ENCODE results near the gene C1orf52.
"Not testable (repeated sequence)": the region's sequence is repeated elsewhere in the genome, so short reads cannot be mapped to it uniquely, and the experiment has no call there.

C1orf52 gene

DNA sequence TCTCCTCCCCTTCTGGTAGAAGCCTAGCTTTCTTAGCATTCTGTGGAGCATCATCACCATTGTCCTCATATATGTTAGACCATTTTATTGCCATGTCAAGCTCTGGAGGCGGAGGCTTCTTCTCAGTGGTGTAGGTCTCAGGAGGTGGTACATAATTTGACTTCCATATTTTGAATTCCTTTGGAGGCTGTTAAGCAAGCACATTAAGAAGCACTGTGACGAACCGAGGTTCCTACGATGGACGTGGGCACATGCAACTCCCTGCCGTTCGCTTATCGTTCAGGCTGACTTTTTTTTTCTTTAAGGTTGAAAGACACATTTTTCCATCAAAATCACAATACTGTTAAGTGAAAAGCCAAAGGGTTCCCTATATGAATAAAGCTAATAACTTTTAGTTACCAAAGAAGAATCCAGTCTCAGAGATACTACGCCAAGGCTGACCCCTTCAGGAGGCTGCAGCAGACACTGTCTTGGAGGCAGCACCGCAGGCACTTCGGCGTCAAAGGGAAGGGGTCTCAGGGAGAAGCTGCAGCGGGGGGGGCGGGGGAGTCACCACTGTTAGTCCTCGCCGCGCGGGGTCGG lies 835 bp downstream of the C1orf52 start:
- H3K27ac ChIP-seq (ENCODE audit: low read length), result peak overlapping the region; percentile 56
- peaks cover 13% of the 10 kb centered on the region for H3K4me1 ChIP-seq (ENCODE audit: control insufficient read depth, insufficient read depth, low read length)
- H3K27me3 ChIP-seq (ENCODE audit: control insufficient read depth in 1 of 2, insufficient read depth in 2 of 2, low read length in 2 of 2), result no peaks in the 10 kb centered on the region
- H3K9ac ChIP-seq (ENCODE audit: low read length in 2 of 2), result peak overlapping the region; percentile 0 to 79
- peaks cover 0 to 8% of the 10 kb centered on the region in 2 donors for H3K36me3 ChIP-seq (ENCODE audit: control insufficient read depth in 2 of 2, insufficient read depth in 2 of 2, low read length in 2 of 2)
- H3K9me3 ChIP-seq (ENCODE audit: control insufficient read depth in 2 of 2, low read length in 2 of 2), result no peaks in the 10 kb centered on the region
- H3K4me3 ChIP-seq (ENCODE audit: low read length in 2 of 2), result peak overlapping the region; percentile 82 to 95

DNA sequence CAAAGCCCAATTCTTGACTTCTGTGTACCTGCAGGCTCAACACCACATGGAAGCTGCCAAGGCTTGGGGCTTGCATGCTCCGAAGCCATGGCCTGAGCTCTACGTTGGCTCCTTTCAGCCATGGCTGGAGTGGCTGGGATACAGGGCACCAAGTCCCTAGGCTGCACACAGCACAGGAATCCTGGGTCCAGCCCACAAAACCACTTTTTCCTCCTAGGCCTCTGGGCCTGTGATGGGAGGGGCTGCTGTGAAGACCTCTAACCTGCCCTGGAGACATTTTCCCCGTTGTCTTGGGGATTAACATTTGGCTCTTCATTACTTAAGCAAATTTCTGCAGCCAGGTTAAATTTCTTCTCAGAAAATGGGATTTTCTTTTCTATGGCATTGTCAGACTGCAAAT lies 10.4 kb downstream of the C1orf52 start:
- not testable (repeated sequence) for H3K36me3 ChIP-seq (ENCODE audit: control insufficient read depth in 2 of 2, insufficient read depth in 2 of 2, low read length in 2 of 2); H3K27ac ChIP-seq (ENCODE audit: low read length); H3K27me3 ChIP-seq (ENCODE audit: control insufficient read depth in 1 of 2, insufficient read depth in 2 of 2, low read length in 2 of 2); H3K9ac ChIP-seq (ENCODE audit: low read length in 2 of 2); H3K4me3 ChIP-seq (ENCODE audit: low read length in 2 of 2); H3K9me3 ChIP-seq (ENCODE audit: control insufficient read depth in 2 of 2, low read length in 2 of 2)
- H3K4me1 ChIP-seq (ENCODE audit: control insufficient read depth, insufficient read depth, low read length), result peaks cover 19% of the 10 kb centered on the region

DNA sequence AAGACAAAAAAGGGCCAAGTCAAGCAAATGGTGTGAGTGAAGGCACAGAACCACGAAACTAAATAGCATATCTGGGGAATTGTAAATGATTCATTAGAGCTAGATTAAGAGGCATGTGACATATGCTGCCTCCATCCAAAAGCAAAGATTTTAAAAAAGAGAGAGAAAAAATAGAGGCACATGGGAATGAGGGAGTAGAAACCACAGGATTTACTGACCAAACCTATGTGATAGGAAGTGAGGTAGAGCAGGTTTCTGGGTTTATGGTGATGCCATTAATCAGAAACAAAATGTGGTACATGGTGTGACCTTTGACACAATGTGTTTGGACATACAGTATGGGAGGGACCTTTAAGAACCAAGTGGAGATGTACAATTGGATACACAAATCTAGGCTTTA lies 13.6 kb downstream of the C1orf52 start:
- Histone ChIP-seq H3K36me3 (ENCODE audit: control insufficient read depth in 2 of 2, insufficient read depth in 2 of 2, low read length in 2 of 2) (no peaks in the 10 kb centered on the region), H3K9ac (ENCODE audit: low read length in 2 of 2) (no peak overlapping the region), H3K4me1 (ENCODE audit: control insufficient read depth, insufficient read depth, low read length) (peaks cover 30% of the 10 kb centered on the region), H3K27me3 (ENCODE audit: control insufficient read depth in 1 of 2, insufficient read depth in 2 of 2, low read length in 2 of 2) (no peaks in the 10 kb centered on the region), H3K9me3 (ENCODE audit: control insufficient read depth in 2 of 2, low read length in 2 of 2) (no peaks in the 10 kb centered on the region), H3K27ac (ENCODE audit: low read length) (peak overlapping the region; percentile 37), H3K4me3 (ENCODE audit: low read length in 2 of 2) (no peak overlapping the region)

DNA sequence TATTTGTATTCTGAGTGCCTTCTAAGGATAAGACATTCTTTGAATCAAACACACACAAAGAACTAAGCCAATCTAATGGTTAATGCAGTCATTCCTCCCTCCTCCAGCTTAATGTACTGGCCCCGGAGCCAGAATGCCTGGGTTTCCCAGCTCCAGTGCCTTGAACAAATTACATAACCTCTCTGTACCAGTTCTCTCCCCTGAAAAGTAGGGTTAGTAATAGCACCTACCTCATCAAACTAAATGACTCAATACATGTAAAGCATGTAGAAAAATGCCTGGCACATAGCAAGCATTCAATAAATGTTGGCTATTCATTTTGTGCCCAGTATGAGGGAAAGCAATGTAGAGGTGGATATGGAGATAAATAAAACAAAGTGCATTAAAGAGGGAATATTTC lies 14.0 kb downstream of the C1orf52 start:
- H3K4me3 ChIP-seq (ENCODE audit: low read length in 2 of 2), result no peak overlapping the region
- H3K4me1 ChIP-seq (ENCODE audit: control insufficient read depth, insufficient read depth, low read length), result peaks cover 33% of the 10 kb centered on the region
- H3K27ac ChIP-seq (ENCODE audit: low read length), result peak overlapping the region; percentile 37
- no peaks in the 10 kb centered on the region for H3K9me3 ChIP-seq (ENCODE audit: control insufficient read depth in 2 of 2, low read length in 2 of 2)
- H3K27me3 ChIP-seq (ENCODE audit: control insufficient read depth in 1 of 2, insufficient read depth in 2 of 2, low read length in 2 of 2), result no peaks in the 10 kb centered on the region
- no peaks in the 10 kb centered on the region for H3K36me3 ChIP-seq (ENCODE audit: control insufficient read depth in 2 of 2, insufficient read depth in 2 of 2, low read length in 2 of 2)
- H3K9ac ChIP-seq (ENCODE audit: low read length in 2 of 2), result no peak overlapping the region

DNA sequence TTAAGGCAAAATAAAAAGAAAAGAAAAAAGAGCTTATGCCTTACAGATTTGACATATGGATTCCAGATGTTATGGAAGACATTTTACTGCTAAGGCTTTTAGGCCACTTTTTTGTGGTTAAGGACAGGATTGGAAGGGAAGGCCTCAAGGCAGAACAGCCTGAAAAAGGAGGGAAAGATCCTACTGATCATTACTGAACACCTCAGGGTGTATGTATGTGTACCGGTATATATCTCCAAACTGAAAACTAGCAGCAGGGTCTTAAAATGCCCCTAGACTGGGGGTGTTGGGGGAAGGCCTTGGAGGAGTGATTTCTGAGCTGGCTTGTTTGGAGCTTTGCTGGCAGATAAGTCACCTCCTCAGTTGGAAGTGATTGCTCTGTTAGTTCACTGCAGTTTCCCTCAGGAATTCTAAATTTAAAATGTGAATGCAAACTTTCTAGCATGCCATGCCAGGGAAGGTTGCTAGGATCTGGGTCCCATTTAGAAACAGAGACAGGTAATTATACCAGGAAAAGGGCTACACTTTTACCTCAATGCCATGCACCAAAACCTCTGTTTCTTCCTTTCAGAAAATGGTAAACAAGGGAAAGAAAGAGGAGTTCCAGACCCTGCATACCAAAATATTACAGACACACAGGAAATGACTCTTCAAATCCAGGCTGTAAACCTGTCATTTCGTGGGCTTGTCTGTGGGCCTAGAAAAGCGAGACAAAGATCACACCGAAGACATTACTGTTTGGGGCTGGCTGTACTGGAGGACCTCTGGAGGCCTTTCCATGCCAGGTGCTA lies 15.0 kb downstream of the C1orf52 start:
- Histone ChIP-seq H3K9ac (ENCODE audit: low read length in 2 of 2) (no peak overlapping the region), H3K36me3 (ENCODE audit: control insufficient read depth in 2 of 2, insufficient read depth in 2 of 2, low read length in 2 of 2) (no peaks in the 10 kb centered on the region), H3K27ac (ENCODE audit: low read length) (peak overlapping the region; percentile 65), H3K4me3 (ENCODE audit: low read length in 2 of 2) (peak overlapping the region in 1 of 2 donors; percentile 44), H3K27me3 (ENCODE audit: control insufficient read depth in 1 of 2, insufficient read depth in 2 of 2, low read length in 2 of 2) (no peaks in the 10 kb centered on the region), H3K4me1 (ENCODE audit: control insufficient read depth, insufficient read depth, low read length) (peaks cover 36% of the 10 kb centered on the region), H3K9me3 (ENCODE audit: control insufficient read depth in 2 of 2, low read length in 2 of 2) (no peaks in the 10 kb centered on the region)

DNA sequence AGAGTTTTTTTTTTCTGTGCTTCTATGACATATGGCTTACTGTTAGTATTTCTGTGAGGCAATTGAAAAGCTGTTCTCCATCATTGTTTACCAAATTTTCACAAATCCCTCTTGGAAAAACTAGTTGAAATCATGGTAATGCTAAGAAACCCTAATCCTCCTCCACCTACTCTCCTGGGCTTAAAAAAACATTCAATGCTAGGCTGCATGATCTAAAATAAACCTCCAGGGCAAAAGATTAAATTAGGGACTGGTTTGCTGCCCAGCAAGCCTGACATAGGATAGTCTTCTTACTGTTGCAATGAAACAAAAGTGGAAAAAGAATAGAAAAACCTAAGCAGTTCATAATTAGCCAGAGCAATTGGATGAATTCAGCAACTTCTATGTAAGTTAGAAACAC lies 16.1 kb downstream of the C1orf52 start:
- Histone ChIP-seq H3K27ac (ENCODE audit: low read length) (peak overlapping the region; percentile 65), H3K27me3 (ENCODE audit: control insufficient read depth in 1 of 2, insufficient read depth in 2 of 2, low read length in 2 of 2) (no peaks in the 10 kb centered on the region), H3K9me3 (ENCODE audit: control insufficient read depth in 2 of 2, low read length in 2 of 2) (no peaks in the 10 kb centered on the region), H3K36me3 (ENCODE audit: control insufficient read depth in 2 of 2, insufficient read depth in 2 of 2, low read length in 2 of 2) (no peaks in the 10 kb centered on the region), H3K4me3 (ENCODE audit: low read length in 2 of 2) (no peak overlapping the region), H3K9ac (ENCODE audit: low read length in 2 of 2) (no peak overlapping the region), H3K4me1 (ENCODE audit: control insufficient read depth, insufficient read depth, low read length) (peaks cover 36% of the 10 kb centered on the region)

DNA sequence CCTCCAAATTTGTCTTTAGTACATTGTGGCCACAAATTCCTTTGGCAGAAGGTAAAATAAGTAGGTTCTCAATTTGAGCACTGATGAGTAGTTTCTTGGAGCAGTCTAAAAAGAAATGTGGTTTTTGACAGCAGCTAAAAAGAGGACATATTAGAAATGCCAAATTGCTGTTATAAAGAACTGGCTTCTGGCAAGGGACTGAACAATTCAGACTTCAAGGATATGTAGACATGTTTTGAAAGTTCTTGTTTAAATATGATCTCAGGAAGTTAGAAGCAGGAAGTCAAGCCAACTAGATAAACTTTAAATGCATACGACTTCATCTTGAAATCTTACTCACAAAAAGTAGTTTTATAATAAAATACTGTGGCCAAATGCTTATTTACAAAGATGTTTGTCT lies 18.8 kb downstream of the C1orf52 start:
- Histone ChIP-seq H3K27ac (ENCODE audit: low read length) (peak overlapping the region; percentile 62), H3K27me3 (ENCODE audit: control insufficient read depth in 1 of 2, insufficient read depth in 2 of 2, low read length in 2 of 2) (no peaks in the 10 kb centered on the region)

DNA sequence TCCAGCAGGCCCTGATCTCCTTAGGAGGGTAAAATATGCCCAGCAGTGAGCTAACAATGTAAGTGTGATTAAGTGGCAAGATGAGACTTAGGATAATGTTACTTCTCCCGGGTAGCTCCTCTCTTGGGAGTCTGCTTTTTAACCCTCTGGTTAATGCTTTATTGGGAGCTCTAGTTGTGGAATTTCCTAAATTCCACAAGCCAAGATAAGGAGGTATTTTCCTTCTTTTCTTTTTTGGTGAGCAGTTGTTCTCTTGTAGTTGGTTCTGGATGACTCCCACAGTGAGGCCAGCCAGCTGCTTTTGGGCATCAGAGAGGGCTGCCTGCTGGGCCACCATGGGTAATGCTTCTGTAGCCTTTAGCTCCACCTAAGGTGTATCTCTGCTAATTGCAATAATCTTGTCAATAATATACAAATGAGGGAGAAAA lies 19.3 kb downstream of the C1orf52 start:
- H3K27me3 ChIP-seq (ENCODE audit: control insufficient read depth in 1 of 2, insufficient read depth in 2 of 2, low read length in 2 of 2), result no peaks in the 10 kb centered on the region
- no peak overlapping the region for H3K9ac ChIP-seq (ENCODE audit: low read length in 2 of 2)
- H3K9me3 ChIP-seq (ENCODE audit: control insufficient read depth in 2 of 2, low read length in 2 of 2), result no peaks in the 10 kb centered on the region
- H3K27ac ChIP-seq (ENCODE audit: low read length), result peak overlapping the region; percentile 62
- H3K36me3 ChIP-seq (ENCODE audit: control insufficient read depth in 2 of 2, insufficient read depth in 2 of 2, low read length in 2 of 2), result no peaks in the 10 kb centered on the region
- H3K4me3 ChIP-seq (ENCODE audit: low read length in 2 of 2), result peak overlapping the region in 1 of 2 donors; percentile 9
- peaks cover 29% of the 10 kb centered on the region for H3K4me1 ChIP-seq (ENCODE audit: control insufficient read depth, insufficient read depth, low read length)

More for the DNA sequence above, 18.8 kb downstream of the C1orf52 start:
- peaks cover 33% of the 10 kb centered on the region for H3K4me1 ChIP-seq (ENCODE audit: control insufficient read depth, insufficient read depth, low read length)
- no peaks in the 10 kb centered on the region for H3K36me3 ChIP-seq (ENCODE audit: control insufficient read depth in 2 of 2, insufficient read depth in 2 of 2, low read length in 2 of 2)
- H3K9me3 ChIP-seq (ENCODE audit: control insufficient read depth in 2 of 2, low read length in 2 of 2), result no peaks in the 10 kb centered on the region
- peak overlapping the region in 1 of 2 donors; percentile 4 for H3K9ac ChIP-seq (ENCODE audit: low read length in 2 of 2)
- H3K4me3 ChIP-seq (ENCODE audit: low read length in 2 of 2), result peak overlapping the region in 1 of 2 donors; percentile 9

DNA sequence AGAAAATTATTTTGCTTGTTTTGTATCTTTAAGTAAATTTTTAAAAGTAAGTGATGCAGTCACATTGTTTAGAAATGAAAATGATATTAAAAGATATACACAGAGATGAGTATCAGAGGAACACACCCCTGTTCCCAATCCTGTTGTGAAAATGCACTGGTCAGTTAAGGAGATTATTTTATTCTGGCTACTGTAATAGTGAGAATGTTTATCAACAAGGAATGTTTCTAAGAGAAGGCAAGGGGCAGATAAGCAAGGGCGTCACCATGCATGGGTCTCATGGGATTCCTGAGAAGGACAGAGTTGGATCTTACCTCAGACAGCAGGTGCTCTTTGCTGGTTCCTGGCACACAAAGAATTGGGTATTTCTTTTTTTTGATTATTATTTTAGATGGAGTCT lies 21.8 kb downstream of the C1orf52 start:
- Histone ChIP-seq H3K9me3 (ENCODE audit: control insufficient read depth in 2 of 2, low read length in 2 of 2) (no peaks in the 10 kb centered on the region), H3K36me3 (ENCODE audit: control insufficient read depth in 2 of 2, insufficient read depth in 2 of 2, low read length in 2 of 2) (no peaks in the 10 kb centered on the region), H3K9ac (ENCODE audit: low read length in 2 of 2) (no peak overlapping the region), H3K4me3 (ENCODE audit: low read length in 2 of 2) (no peak overlapping the region), H3K27ac (ENCODE audit: low read length) (no peak overlapping the region), H3K27me3 (ENCODE audit: control insufficient read depth in 1 of 2, insufficient read depth in 2 of 2, low read length in 2 of 2) (no peaks in the 10 kb centered on the region), H3K4me1 (ENCODE audit: control insufficient read depth, insufficient read depth, low read length) (peaks cover 10% of the 10 kb centered on the region)

DNA sequence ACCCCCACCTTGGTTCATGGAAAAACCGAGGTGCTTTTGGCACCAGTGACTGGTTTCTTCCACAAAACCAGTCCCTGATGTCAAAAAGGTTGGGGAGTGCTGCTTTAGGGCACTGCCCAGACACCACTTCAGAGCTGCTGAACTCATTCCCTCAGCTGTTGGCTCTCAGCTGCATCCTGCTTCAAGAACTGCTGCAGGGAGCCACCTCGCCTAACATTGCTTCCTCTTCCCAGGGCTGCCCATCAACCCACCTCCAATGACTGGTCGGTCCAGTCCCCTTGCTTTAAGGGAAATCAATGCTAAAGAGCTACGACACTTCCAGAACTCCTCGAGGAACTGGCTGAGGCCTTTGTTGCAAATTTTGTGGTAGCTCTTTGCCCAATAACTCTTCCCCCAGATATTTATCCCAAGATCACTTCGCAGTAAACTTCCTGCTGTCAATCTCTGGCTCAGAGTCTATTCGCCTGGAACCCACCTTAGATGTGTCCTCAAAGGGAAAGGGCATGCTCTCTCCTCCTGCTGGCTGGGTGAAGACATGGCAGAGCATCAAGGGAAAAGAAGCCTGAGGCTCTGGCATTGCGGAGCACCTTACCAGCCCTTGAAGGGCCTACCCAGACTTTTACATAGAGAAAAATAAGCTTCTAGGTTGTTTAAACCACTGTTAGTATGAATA lies 29.0 kb downstream of the C1orf52 start:
- no peak overlapping the region for H3K9ac ChIP-seq (ENCODE audit: low read length in 2 of 2)
- H3K9me3 ChIP-seq (ENCODE audit: control insufficient read depth in 2 of 2, low read length in 2 of 2), result no peaks in the 10 kb centered on the region
- H3K36me3 ChIP-seq (ENCODE audit: control insufficient read depth in 2 of 2, insufficient read depth in 2 of 2, low read length in 2 of 2), result no peaks in the 10 kb centered on the region
- H3K4me3 ChIP-seq (ENCODE audit: low read length in 2 of 2), result no peak overlapping the region
- H3K4me1 ChIP-seq (ENCODE audit: control insufficient read depth, insufficient read depth, low read length), result peaks cover 8% of the 10 kb centered on the region
- no peak overlapping the region for H3K27ac ChIP-seq (ENCODE audit: low read length)
- no peaks in the 10 kb centered on the region for H3K27me3 ChIP-seq (ENCODE audit: control insufficient read depth in 1 of 2, insufficient read depth in 2 of 2, low read length in 2 of 2)

Data from stomach smooth muscle (tissue), 2 donors.